NCI-H2107 (cell line): ENCODE results near the gene PPP4R3B.

Experiments
- DNase-seq: peaks from one replicate; lab custom pipeline; 2025; lab: John Stamatoyannopoulos, UW

Gene PPP4R3B

DNA sequence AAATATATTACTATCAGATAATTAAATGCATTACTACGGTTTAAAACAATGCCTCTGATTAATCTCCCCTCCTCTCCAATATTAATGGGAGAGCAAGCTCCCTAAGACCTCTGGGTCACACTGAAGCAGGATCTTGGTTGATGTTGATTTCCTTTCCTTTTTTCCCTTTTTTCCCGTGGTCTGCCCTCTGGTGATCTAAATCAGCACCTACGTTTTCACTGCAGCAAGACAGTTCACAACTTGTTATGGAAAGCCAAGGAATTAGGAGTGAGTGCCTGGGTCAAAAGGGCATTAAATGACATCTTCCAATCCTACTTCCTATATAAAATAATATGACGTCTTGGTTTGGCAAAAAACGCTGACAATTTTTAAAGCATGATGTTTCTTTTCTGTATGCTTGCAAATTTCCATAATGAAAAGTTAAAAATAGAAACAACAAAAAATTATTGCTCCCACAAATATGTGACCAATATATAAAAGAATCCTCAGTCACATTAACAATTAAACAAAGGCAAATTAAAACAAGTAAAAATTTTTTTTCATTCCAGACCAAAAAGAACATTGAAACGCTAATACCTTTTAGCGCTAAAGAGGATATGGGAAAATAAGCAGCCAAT is 105.8 kb downstream of the PPP4R3B start:
- DNase-seq: peak; percentile 8

DNA sequence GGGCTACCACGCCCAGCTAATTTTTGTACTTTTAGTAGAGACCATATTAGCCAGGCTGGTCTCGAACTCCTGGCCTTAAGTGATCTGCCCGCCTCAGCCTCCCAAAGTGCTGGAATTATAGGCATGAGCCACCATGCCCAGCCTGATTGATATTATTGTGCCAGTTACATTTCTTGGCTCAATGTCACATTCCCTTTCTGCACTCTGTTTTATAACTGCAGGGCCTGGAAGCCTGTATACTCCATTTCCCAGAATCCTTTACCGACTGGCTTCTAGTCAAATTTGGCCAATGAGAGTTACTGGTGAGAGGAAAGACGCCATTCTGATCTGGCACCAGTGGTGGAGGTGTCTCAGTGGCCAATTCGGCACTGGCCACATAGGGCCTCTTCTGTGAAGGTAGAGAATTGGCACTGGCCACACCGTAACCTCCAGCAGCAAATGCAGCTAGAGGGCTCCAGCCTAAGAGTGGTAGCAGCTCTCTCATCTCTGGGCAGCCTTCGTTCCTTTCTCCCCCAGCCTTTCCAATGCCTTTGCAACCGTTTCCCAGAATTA is 114.8 kb downstream of the PPP4R3B start:
- DNase-seq: no peak

DNA sequence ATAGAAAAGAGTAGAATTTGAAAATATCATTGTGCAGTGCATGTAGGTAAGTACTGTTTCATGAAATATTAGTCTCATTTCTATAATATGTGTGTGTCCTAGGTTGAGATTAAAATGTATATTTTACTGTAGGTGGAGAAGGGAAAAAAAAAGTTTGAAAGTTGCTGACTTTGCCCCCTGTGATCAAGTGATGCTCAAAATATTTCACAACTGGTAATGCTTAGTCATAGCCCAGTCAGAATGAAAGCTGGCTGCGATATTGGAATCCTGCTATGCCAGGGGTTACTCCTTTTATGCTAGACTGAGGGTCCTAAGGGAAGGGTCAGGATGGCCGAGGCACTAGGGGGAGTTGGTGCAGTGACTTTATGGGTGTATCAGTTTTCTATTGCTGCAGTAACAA is 117.4 kb downstream of the PPP4R3B start:
- DNase-seq: no peak

- no peak for DNase-seq
Observed at GRCh38 chr2:55498582-55498981, 118.8 kb downstream of the PPP4R3B start.
